Keratinocyte (primary cell): ENCODE data around the gene ELFN2. TPM values are rescaled to one million over a fixed set of nuclear protein-coding genes. Genes with fewer than 3 reads are reported as not detected.

Source experiments
- DNase-seq: peaks from one replicate; pipeline ENCODE4 v3.0.0-alpha.2; 2011; ENCODE audit warnings: low read depth, missing footprints, low spot score
- FAIRE-seq: peaks from 2 replicates; lab custom pipeline; 2011; peaks lifted over from hg19 to GRCh38; lab: Jason Lieb, UNC
- H2AFZ ChIP-seq: 2 replicates; pipeline ENCODE4 v1.6.0; 2012; ENCODE audit warnings: low read length, control low read depth, inconsistent platforms; ENCODE audit not compliant: control insufficient read depth
- H3K27ac ChIP-seq: 2 replicates; pipeline ENCODE4 v1.5.1; 2011; ENCODE audit warnings: low read length; ENCODE audit not compliant: control insufficient read depth, insufficient read depth
- H3K27me3 ChIP-seq: 3 replicates; pipeline ENCODE4 v1.6.0; 2011; ENCODE audit warnings: low read length; ENCODE audit not compliant: control insufficient read depth, insufficient read depth; ENCODE audit errors: extremely low read depth
- H3K36me3 ChIP-seq, 2 experiments: 2 replicates in 1 of 2; 3 replicates in 1 of 2; pipeline ENCODE4 v1.5.1; 2011; ENCODE audit warnings: low read length in 2 of 2, mild to moderate bottlenecking in 1 of 2; ENCODE audit not compliant: control insufficient read depth in 2 of 2, insufficient read depth in 2 of 2; ENCODE audit errors: extremely low read depth in 1 of 2
- H3K4me1 ChIP-seq: 3 replicates; pipeline ENCODE4 v1.5.1; 2011; ENCODE audit warnings: low read length; ENCODE audit not compliant: control insufficient read depth, insufficient read depth; ENCODE audit errors: extremely low read depth
- H3K4me2 ChIP-seq: 3 replicates; pipeline ENCODE4 v1.6.0; 2011; ENCODE audit warnings: low read depth, low read length; ENCODE audit not compliant: control insufficient read depth, insufficient read depth; ENCODE audit errors: extremely low read depth
- H3K4me3 ChIP-seq, 3 experiments: fragments of 200-600 bp in 1 of 3; sonication (generic) in 1 of 3; 2 replicates in 2 of 3; 3 replicates in 1 of 3; pipeline ENCODE4 v1.5.1; 2011 to 2016; ENCODE audit warnings: low read length in 3 of 3, mild to moderate bottlenecking in 3 of 3, control low read depth in 2 of 3, inconsistent platforms in 1 of 3, low read depth in 1 of 3, mixed read lengths in 1 of 3, mixed run types in 1 of 3, moderate library complexity in 1 of 3; ENCODE audit not compliant: control insufficient read depth in 2 of 3, insufficient read depth in 2 of 3; ENCODE audit errors: extremely low read depth in 1 of 3
- H3K79me2 ChIP-seq: 2 replicates; pipeline ENCODE4 v1.6.0; 2012; ENCODE audit warnings: low read length; ENCODE audit not compliant: control insufficient read depth, insufficient read depth
- H3K9ac ChIP-seq: 3 replicates; pipeline ENCODE4 v1.6.0; 2011; ENCODE audit warnings: low read length; ENCODE audit not compliant: control insufficient read depth, insufficient read depth; ENCODE audit errors: extremely low read depth
- H3K9me1 ChIP-seq: 3 replicates; pipeline ENCODE4 v1.6.0; 2011; ENCODE audit warnings: low read length; ENCODE audit not compliant: control insufficient read depth, insufficient read depth; ENCODE audit errors: extremely low read depth
- H3K9me3 ChIP-seq: 2 replicates; pipeline ENCODE4 v1.5.1; 2012; ENCODE audit warnings: low read depth, low read length; ENCODE audit not compliant: control insufficient read depth
- H4K20me1 ChIP-seq: 3 replicates; pipeline ENCODE4 v1.6.0; 2011; ENCODE audit warnings: low read length; ENCODE audit not compliant: control insufficient read depth, insufficient read depth; ENCODE audit errors: extremely low read depth
- CTCF ChIP-seq, 3 experiments: IDR thresholded peaks in 1 of 3; conservative IDR thresholded peaks in 1 of 3; optimal IDR thresholded peaks in 1 of 3; 2 replicates in 2 of 3; 3 replicates in 1 of 3; pipeline versions ENCODE3 to v1.5.1; 2011; ENCODE audit warnings: low read length in 3 of 3, mild to moderate bottlenecking in 3 of 3, moderate library complexity in 2 of 3, control low read depth in 1 of 3, inconsistent platforms in 1 of 3; ENCODE audit not compliant: insufficient read depth in 2 of 3; ENCODE audit errors: extremely low read depth in 1 of 3
- EZH2 ChIP-seq: IDR thresholded peaks from one replicate; pipeline ENCODE4 v1.6.1; 2012; ENCODE audit warnings: inconsistent platforms, mild to moderate bottlenecking, low read length, moderate library complexity
- dilution Hi-C: fragments of 300-500 bp; cut with MboI; formaldehyde crosslinking; loops from one replicate; pipeline ENCODE4 v1.7.0; 2020; ENCODE audit warnings: low sequenced_read_pairs; ENCODE audit not compliant: extremely low pct_ligation_motif_present
- polyA plus RNA-seq, 5 experiments: library from polyadenylated mRNA; depleted of rRNA in 3 of 5; stranded (reverse) in 3 of 5; stranded (forward) in 1 of 5; unstranded in 1 of 5; fragments of >200 nt; gene quantifications; 1 replicate in 1 of 5; 2 replicates in 3 of 5; 3 replicates in 1 of 5; pipeline versions ENCODE4 v1.2.1 to v1.2.3, GENCODE V29; 2011 to 2012; ENCODE audit warnings: missing spikeins in 2 of 5, low read depth in 1 of 5, low replicate concordance in 1 of 5

Gene ELFN2
- polyA plus RNA-seq, 1 donor (not counting 4 experiments of a cell fraction or from before 2014, with no cell fraction given): 0.13 TPM

- H3K4me3 ChIP-seq: no peak overlapping the region
Measured at GRCh38 chr22:37338539-37339246, 88.6 kb downstream of the ELFN2 start.

GRCh38 chr22:37337204-37337943 lies 89.9 kb downstream of the ELFN2 start:
- DNase-seq (no peak), FAIRE-seq (no peak)
- Histone ChIP-seq H3K4me3 (no peak overlapping the region), H4K20me1 (no peaks in the 10 kb centered on the region), H3K4me2 (no peak overlapping the region), H3K27ac (no peak overlapping the region), H3K9me3 (no peaks in the 10 kb centered on the region), H2AFZ (no peak overlapping the region), H3K9ac (no peak overlapping the region), H3K4me1 (peaks cover 11% of the 10 kb centered on the region), H3K27me3 (peaks cover 49% of the 10 kb centered on the region), H3K9me1 (no peaks in the 10 kb centered on the region), H3K79me2 (no peaks in the 10 kb centered on the region), H3K36me3 (no peaks in the 10 kb centered on the region)
- dilution Hi-C loops: no loop called here
- no peak for TF ChIP-seq CTCF (optimal IDR thresholded peaks at IDR 0.05 in 1 of 3, IDR thresholded peaks at IDR 0.05 in 1 of 3, conservative IDR thresholded peaks at IDR 0.05 in 1 of 3; ENCODE audit: extremely low read depth in 1 of 3, insufficient read depth in 2 of 3, low read length in 3 of 3)
- TF ChIP-seq EZH2: no peak

More at GRCh38 chr22:37338539-37339246, 88.6 kb downstream of the ELFN2 start:
- Histone ChIP-seq H3K27me3 (peaks cover 53% of the 10 kb centered on the region), H3K9ac (no peak overlapping the region), H3K27ac (no peak overlapping the region), H4K20me1 (no peaks in the 10 kb centered on the region), H3K4me1 (peaks cover 10% of the 10 kb centered on the region), H3K36me3 (no peaks in the 10 kb centered on the region), H3K9me1 (no peaks in the 10 kb centered on the region), H3K79me2 (no peaks in the 10 kb centered on the region), H3K9me3 (no peaks in the 10 kb centered on the region), H3K4me2 (no peak overlapping the region), H2AFZ (no peak overlapping the region)
- TF ChIP-seq EZH2 (no peak), CTCF (optimal IDR thresholded peaks at IDR 0.05 in 1 of 3, IDR thresholded peaks at IDR 0.05 in 1 of 3, conservative IDR thresholded peaks at IDR 0.05 in 1 of 3; ENCODE audit: extremely low read depth in 1 of 3, insufficient read depth in 2 of 3, low read length in 3 of 3) (no peak)
- DNase-seq: no peak
- dilution Hi-C loops: no loop called here
- FAIRE-seq: no peak
